Peyer's patch (tissue), 4 donors: ENCODE data around the gene ZNF764. TPM values are rescaled to one million over a fixed set of nuclear protein-coding genes. Genes with fewer than 3 reads are reported as not detected.
A peak's percentile ranks its signal among the peaks of the same experiment; 100 is the strongest.

Source experiments
- DNase-seq, 3 donors: peaks; one replicate each; pipeline ENCODE4 v3.0.0-alpha.2; 2017 to 2019
- H3K27ac ChIP-seq, 4 donors: fragments of 200-600 bp; sonication (generic); one replicate each; pipeline ENCODE4 v1.5.1; 2016 to 2019
- H3K27me3 ChIP-seq, 2 donors: fragments of 200-600 bp; sonication (generic); one replicate each; pipeline ENCODE4 v1.5.1; 2019
- H3K36me3 ChIP-seq, 3 donors: fragments of 200-600 bp; sonication (generic); one replicate each; pipeline ENCODE4 v1.5.1; 2016 to 2019
- H3K4me1 ChIP-seq, 4 donors: fragments of 200-600 bp; sonication (generic); one replicate each; pipeline ENCODE4 v1.5.1; 2016 to 2019
- H3K4me3 ChIP-seq, 4 donors: fragments of 200-600 bp; sonication (generic); 1 replicate in 3 of 4; 2 replicates in 1 of 4; pipeline ENCODE4 v1.5.1; 2016 to 2019; ENCODE audit warnings: mild to moderate bottlenecking in 1 of 4
- H3K9me3 ChIP-seq, 4 donors: fragments of 200-600 bp; sonication (generic); one replicate each; pipeline ENCODE4 v1.5.1; 2016 to 2019; ENCODE audit warnings: mild to moderate bottlenecking in 1 of 4
- POLR2A ChIP-seq, 2 donors: fragments of 450-650 bp; IDR thresholded peaks; one replicate each; pipeline ENCODE4 v1.5.1; 2017; ENCODE audit warnings: antibody characterized with exemption in 2 of 2, mild to moderate bottlenecking in 2 of 2, moderate library complexity in 2 of 2
- total RNA-seq, 4 donors: library from RNA; depleted of rRNA; stranded (reverse); fragments of >200 nt; gene quantifications; one replicate each; pipeline ENCODE4 v1.1.0, GENCODE V29; 2016
- TF ChIP-seq, protein P1 (sequence below), 6 experiments: fragments of 450-650 bp in 4 of 6; fragments of 200-600 bp in 2 of 6; sonication (generic) in 1 of 6; IDR thresholded peaks; one replicate each; pipeline ENCODE4 v1.5.1; 2017 to 2019; ENCODE audit warnings: antibody characterized with exemption in 6 of 6, mild to moderate bottlenecking in 3 of 6, moderate library complexity in 1 of 6

ZNF764 gene
- 10 to 100 TPM in 3 of 4 donors, 1 to 10 TPM in 1; 5.8 to 22.5 (median 19.8) TPM for total RNA-seq

- H3K27ac ChIP-seq: peak within 1 kb of the TSS; percentile 93 to 99 (median 94)
- peaks cover 0 to 41% (median 4%) of the 10 kb centered on the region in 4 donors for H3K4me1 ChIP-seq
- peaks cover 0 to 27% (median 0%) of the 10 kb centered on the region in 3 donors for H3K36me3 ChIP-seq
- H3K9me3 ChIP-seq: no peaks in the 10 kb centered on the region
- H3K4me3 ChIP-seq: peak within 1 kb of the TSS; percentile 79 to 96 (median 84)
- peak; percentile 97 to 99 (median 98) for DNase-seq
- TF ChIP-seq POLR2A (IDR thresholded peaks at IDR 0.05): peak; percentile 37 to 49
- TF ChIP-seq, protein P1, sequence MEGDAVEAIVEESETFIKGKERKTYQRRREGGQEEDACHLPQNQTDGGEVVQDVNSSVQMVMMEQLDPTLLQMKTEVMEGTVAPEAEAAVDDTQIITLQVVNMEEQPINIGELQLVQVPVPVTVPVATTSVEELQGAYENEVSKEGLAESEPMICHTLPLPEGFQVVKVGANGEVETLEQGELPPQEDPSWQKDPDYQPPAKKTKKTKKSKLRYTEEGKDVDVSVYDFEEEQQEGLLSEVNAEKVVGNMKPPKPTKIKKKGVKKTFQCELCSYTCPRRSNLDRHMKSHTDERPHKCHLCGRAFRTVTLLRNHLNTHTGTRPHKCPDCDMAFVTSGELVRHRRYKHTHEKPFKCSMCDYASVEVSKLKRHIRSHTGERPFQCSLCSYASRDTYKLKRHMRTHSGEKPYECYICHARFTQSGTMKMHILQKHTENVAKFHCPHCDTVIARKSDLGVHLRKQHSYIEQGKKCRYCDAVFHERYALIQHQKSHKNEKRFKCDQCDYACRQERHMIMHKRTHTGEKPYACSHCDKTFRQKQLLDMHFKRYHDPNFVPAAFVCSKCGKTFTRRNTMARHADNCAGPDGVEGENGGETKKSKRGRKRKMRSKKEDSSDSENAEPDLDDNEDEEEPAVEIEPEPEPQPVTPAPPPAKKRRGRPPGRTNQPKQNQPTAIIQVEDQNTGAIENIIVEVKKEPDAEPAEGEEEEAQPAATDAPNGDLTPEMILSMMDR (IDR thresholded peaks at IDR 0.05): peak in 3 of 6 experiments; percentile 2 to 17 (median 2)
- H3K27me3 ChIP-seq: no peaks in the 10 kb centered on the region
These were observed at the start of gene ZNF764 for GRCh38 chr16:30557957-30558788. ZNF764 (minus strand) TSS chr16:30558374; CDS start chr16:30558182, 192 bp downstream.

GRCh38 chr16:30606004-30606403, 47.8 kb upstream of the ZNF764 start:
- Histone ChIP-seq H3K27me3 (no peaks in the 10 kb centered on the region), H3K36me3 (peaks cover 0 to 51% (median 0%) of the 10 kb centered on the region in 3 donors), H3K27ac (no peak overlapping the region), H3K9me3 (no peaks in the 10 kb centered on the region), H3K4me3 (no peak overlapping the region), H3K4me1 (peaks cover 0 to 18% (median 2%) of the 10 kb centered on the region in 4 donors)
- TF ChIP-seq, protein P1 (IDR thresholded peaks at IDR 0.05): no peak
- TF ChIP-seq POLR2A (IDR thresholded peaks at IDR 0.05): no peak
- no peak for DNase-seq

- TF ChIP-seq, protein P1 (IDR thresholded peaks at IDR 0.05): no peak
- TF ChIP-seq POLR2A (IDR thresholded peaks at IDR 0.05): no peak
- no peak overlapping the region for H3K4me3 ChIP-seq
- peaks cover 0 to 51% (median 0%) of the 10 kb centered on the region in 3 donors for H3K36me3 ChIP-seq
- peaks cover 0 to 18% (median 0%) of the 10 kb centered on the region in 4 donors for H3K4me1 ChIP-seq
- no peaks in the 10 kb centered on the region for H3K27me3 ChIP-seq
- DNase-seq: no peak
- no peaks in the 10 kb centered on the region for H3K9me3 ChIP-seq
- peak overlapping the region in 1 of 4 donors; percentile 31 for H3K27ac ChIP-seq
These were observed 47.0 kb upstream of the ZNF764 start for GRCh38 chr16:30605158-30605557.

- H3K9me3 ChIP-seq: no peaks in the 10 kb centered on the region
- no peaks in the 10 kb centered on the region for H3K27me3 ChIP-seq
- H3K27ac ChIP-seq: peak overlapping the region in 1 of 4 donors; percentile 31
- no peak overlapping the region for H3K4me3 ChIP-seq
- no peak for DNase-seq
- peaks cover 0 to 51% (median 0%) of the 10 kb centered on the region in 3 donors for H3K36me3 ChIP-seq
- peaks cover 0 to 18% (median 0%) of the 10 kb centered on the region in 4 donors for H3K4me1 ChIP-seq
- no peak for TF ChIP-seq POLR2A (IDR thresholded peaks at IDR 0.05)
- TF ChIP-seq, protein P1 (IDR thresholded peaks at IDR 0.05): no peak
These were observed 46.3 kb upstream of the ZNF764 start for GRCh38 chr16:30604316-30604947.

GRCh38 chr16:30603945-30604315, 45.8 kb upstream of the ZNF764 start:
- no peak for DNase-seq

More at GRCh38 chr16:30603945-30604315, 45.8 kb upstream of the ZNF764 start:
- TF ChIP-seq, protein P1 (IDR thresholded peaks at IDR 0.05): no peak
- TF ChIP-seq POLR2A (IDR thresholded peaks at IDR 0.05): no peak
- H3K27ac ChIP-seq: peak overlapping the region in 1 of 4 donors; percentile 31
- H3K4me1 ChIP-seq: peaks cover 0 to 14% (median 0%) of the 10 kb centered on the region in 4 donors
- no peak overlapping the region for H3K4me3 ChIP-seq
- H3K27me3 ChIP-seq: no peaks in the 10 kb centered on the region
- peaks cover 0 to 51% (median 0%) of the 10 kb centered on the region in 3 donors for H3K36me3 ChIP-seq
- H3K9me3 ChIP-seq: no peaks in the 10 kb centered on the region
